ENCODE measurements around the gene LLGL2. TPM values are rescaled to one million over a fixed set of nuclear protein-coding genes. Genes with fewer than 3 reads are reported as not detected.

LLGL2 gene
- total RNA-seq, 4 donors from 2014 or later = 326 to 1,573 (median 641) TPM

DNA sequence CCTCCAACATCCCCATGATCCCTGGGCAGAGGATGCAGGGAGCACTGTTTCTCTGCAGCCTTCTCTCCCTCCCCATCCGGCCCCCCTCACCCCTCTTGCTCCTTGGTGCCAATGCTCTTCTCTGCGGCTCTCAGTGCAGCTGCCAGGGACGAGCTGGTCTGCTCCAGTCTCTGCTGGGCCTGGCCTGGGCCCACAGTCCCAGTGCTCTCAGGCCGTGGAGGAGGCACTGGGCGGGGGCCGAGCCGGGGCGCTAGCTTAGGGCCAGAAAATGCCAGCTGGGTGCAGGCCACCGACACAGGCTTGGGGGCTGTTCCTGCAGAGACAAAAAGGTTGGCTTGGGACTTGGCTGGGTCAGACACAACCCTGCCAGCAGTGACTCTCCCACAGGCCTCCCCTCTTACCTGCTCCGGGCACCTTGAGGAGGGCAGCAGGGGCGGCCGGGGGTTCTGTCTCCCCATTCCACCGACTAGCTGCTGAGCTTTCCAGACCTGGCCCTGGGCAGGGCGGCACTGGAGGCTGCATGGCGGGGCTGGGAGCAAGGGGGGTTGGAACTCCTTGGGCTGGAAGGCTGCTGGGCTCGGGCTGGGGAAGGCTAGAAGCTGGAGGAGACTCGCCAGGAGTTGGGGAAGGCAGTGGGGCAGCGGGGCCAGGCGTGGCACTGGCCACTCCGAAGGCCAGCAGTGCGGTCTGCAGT is 24.0 kb upstream of the LLGL2 start:
- Histone ChIP-seq H3K9me3 (no peaks in the 10 kb centered on the region), H3K4me3 (no peak overlapping the region), H3K4me1 (peaks cover 0 to 3% (median 0%) of the 10 kb centered on the region in 4 donors), H3K36me3 (peaks cover 0 to 3% (median 0%) of the 10 kb centered on the region in 4 donors), H3K27ac (peak overlapping the region in 1 of 4 donors; percentile 34), H3K27me3 (no peaks in the 10 kb centered on the region)
- in situ Hi-C loops (cut with MboI; ENCODE audit: low pct_ligation_motif_present in 1 of 4, low pct_unique_long_range_greater_than_20kb in 1 of 4, low sequenced_read_pairs in 3 of 4) (no loop called here), intact Hi-C loops (cut with DNase I; ENCODE audit: low total_unique reads) (no loop called here)
- WGBS, 2 donors (ENCODE audit: low coverage in 1 of 2) = 50 to 76% methylated on average over 2 to 20 of the region's 21 CpGs
- no peak for DNase-seq
- TF ChIP-seq POLR2AphosphoS5 (IDR thresholded peaks at IDR 0.05) (no peak), EP300 (IDR thresholded peaks at IDR 0.05; ENCODE audit: low read depth) (no peak)
- TF ChIP-seq, protein P1, sequence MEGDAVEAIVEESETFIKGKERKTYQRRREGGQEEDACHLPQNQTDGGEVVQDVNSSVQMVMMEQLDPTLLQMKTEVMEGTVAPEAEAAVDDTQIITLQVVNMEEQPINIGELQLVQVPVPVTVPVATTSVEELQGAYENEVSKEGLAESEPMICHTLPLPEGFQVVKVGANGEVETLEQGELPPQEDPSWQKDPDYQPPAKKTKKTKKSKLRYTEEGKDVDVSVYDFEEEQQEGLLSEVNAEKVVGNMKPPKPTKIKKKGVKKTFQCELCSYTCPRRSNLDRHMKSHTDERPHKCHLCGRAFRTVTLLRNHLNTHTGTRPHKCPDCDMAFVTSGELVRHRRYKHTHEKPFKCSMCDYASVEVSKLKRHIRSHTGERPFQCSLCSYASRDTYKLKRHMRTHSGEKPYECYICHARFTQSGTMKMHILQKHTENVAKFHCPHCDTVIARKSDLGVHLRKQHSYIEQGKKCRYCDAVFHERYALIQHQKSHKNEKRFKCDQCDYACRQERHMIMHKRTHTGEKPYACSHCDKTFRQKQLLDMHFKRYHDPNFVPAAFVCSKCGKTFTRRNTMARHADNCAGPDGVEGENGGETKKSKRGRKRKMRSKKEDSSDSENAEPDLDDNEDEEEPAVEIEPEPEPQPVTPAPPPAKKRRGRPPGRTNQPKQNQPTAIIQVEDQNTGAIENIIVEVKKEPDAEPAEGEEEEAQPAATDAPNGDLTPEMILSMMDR (IDR thresholded peaks at IDR 0.05) = no peak

DNA sequence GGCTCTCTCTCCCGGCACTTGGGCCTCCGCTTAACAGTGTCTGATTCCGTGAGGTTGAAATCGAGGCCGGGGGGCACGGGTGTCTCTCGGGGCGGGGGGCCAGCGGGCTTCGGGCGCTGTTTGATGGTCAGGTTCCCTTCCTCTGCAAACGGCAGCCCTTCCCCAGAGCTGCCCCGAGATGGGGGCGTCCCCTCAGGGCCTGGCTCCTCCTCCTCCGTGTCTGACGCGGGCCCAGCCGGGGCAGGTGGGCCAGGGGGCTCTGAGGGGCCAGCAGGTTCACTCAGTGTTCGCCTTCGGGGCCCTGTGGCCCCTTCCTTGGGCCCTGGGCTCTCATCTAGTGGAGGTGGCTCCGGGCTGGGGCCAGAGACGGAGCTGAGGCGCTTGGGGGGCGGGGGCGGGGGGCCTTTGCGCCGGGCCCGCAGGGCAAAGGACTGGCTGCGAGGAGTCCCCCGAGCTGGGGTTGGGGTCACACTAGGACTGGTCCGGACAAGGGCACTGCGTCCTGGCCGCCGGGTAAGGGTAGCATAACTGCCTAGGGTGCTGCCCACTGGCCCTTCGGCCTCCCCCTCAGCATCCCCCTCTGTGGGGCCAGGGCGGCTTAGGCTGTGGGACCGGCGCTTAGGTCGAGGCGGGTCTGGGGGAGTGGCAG is 23.3 kb upstream of the LLGL2 start:
- Histone ChIP-seq H3K27ac (peak overlapping the region in 1 of 4 donors; percentile 34), H3K36me3 (no peaks in the 10 kb centered on the region), H3K9me3 (no peaks in the 10 kb centered on the region), H3K27me3 (no peaks in the 10 kb centered on the region), H3K4me1 (peaks cover 0 to 3% (median 0%) of the 10 kb centered on the region in 4 donors), H3K4me3 (no peak overlapping the region)
- DNase-seq = no peak
- WGBS, 2 donors (ENCODE audit: low coverage in 1 of 2) = 90% methylated on average over 36 of the region's 40 CpGs; no CpG with 5 or more reads in 1 of the 2 donors
- no peak for TF ChIP-seq POLR2AphosphoS5 (IDR thresholded peaks at IDR 0.05)
- TF ChIP-seq POLR2A (IDR thresholded peaks at IDR 0.05) = no peak
- TF ChIP-seq, protein P1 (IDR thresholded peaks at IDR 0.05) = no peak
- TF ChIP-seq EP300 (IDR thresholded peaks at IDR 0.05; ENCODE audit: low read depth) = no peak
- intact Hi-C loops (cut with DNase I; ENCODE audit: low total_unique reads) = no loop called here
- in situ Hi-C loops (cut with MboI; ENCODE audit: low pct_ligation_motif_present in 1 of 4, low pct_unique_long_range_greater_than_20kb in 1 of 4, low sequenced_read_pairs in 3 of 4) = no loop called here

DNA sequence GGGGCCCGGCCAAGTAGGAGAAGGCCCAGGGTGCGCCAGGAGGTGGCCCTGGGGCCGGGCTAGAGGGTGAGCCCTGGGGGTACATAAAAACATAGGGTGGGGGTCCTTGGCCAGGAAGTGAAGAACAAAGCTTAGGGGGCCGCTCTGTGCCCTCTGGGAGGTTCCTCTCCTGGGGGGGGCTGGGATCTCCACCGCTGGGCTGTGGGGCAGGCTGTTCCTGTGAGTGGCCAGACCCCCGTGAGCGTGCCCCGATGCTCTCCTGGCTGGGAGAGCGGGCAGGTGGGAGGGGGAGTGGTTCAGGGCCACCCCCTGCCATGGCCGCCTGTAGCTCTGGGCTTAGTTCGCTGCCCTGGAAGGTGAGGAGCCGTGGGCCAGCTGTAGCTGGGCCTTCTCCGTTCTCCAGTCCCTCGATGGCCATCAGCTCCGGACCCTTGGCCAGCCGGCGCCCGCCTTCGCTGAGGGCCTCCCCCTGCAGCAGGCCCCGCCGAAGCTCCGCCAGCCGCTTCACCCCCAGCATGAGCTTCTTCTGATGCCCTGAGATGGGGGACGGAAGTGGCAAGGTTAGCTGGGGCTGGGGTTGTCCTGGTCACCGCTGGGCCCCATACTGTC is 22.7 kb upstream of the LLGL2 start:
- in situ Hi-C loops (cut with MboI; ENCODE audit: low pct_ligation_motif_present in 1 of 4, low pct_unique_long_range_greater_than_20kb in 1 of 4, low sequenced_read_pairs in 3 of 4) = no loop called here
- peaks cover 0 to 3% (median 0%) of the 10 kb centered on the region in 4 donors for H3K4me1 ChIP-seq
- DNase-seq = no peak
- intact Hi-C loops (cut with DNase I; ENCODE audit: low total_unique reads) = no loop called here
- 93% methylated on average over 24 of the region's 25 CpGs; no CpG with 5 or more reads in 1 of the 2 donors for WGBS, 2 donors (ENCODE audit: low coverage in 1 of 2)
- TF ChIP-seq, protein P1 (IDR thresholded peaks at IDR 0.05) = no peak
- no peak for TF ChIP-seq EP300 (IDR thresholded peaks at IDR 0.05; ENCODE audit: low read depth)
- H3K27me3 ChIP-seq = no peaks in the 10 kb centered on the region
- no peaks in the 10 kb centered on the region for H3K36me3 ChIP-seq
- H3K4me3 ChIP-seq = no peak overlapping the region
- no peak overlapping the region for H3K27ac ChIP-seq
- H3K9me3 ChIP-seq = no peaks in the 10 kb centered on the region

DNA sequence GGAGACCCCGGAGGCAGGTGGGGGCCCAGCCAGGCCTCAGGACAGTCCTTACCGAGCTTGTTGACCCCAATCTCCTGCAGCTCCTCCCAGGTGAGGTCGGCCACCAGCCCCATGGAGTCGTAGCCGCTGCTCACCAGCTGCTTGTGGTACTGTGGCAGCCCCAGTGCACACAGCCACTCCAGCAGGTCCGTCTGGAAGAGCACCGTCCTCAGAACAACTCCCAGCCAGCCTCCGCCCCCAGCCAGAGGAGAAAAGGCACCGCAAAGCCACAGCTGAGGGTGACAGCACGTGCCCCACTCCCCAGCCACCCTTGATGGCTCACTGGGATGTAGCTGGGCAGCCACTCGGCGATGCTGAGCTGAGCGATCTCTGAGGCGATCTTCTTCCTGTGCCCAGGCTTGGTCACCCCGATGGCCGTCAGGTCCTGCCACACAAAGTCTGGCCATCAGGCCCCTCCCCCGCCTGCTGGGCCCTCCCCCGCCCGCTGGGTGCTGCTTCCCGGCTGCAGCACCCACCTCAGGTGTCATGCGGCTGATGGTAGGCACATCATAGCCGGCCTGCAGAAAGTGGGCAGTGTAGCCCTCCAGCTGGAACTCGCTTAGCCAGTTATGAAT is 22.1 kb upstream of the LLGL2 start:
- Histone ChIP-seq H3K27ac (no peak overlapping the region), H3K27me3 (no peaks in the 10 kb centered on the region), H3K4me3 (no peak overlapping the region), H3K4me1 (peaks cover 0 to 3% (median 1%) of the 10 kb centered on the region in 4 donors), H3K36me3 (no peaks in the 10 kb centered on the region), H3K9me3 (no peaks in the 10 kb centered on the region)
- in situ Hi-C loops (cut with MboI; ENCODE audit: low pct_ligation_motif_present in 1 of 4, low pct_unique_long_range_greater_than_20kb in 1 of 4, low sequenced_read_pairs in 3 of 4) (no loop called here), intact Hi-C loops (cut with DNase I; ENCODE audit: low total_unique reads) (no loop called here)
- WGBS, 2 donors (ENCODE audit: low coverage in 1 of 2) = 79% methylated on average over 18 of the region's 23 CpGs; no CpG with 5 or more reads in 1 of the 2 donors
- no peak for DNase-seq
- no peak for TF ChIP-seq POLR2AphosphoS5 (IDR thresholded peaks at IDR 0.05)
- no peak for TF ChIP-seq EP300 (IDR thresholded peaks at IDR 0.05; ENCODE audit: low read depth)
- TF ChIP-seq, protein P1 (IDR thresholded peaks at IDR 0.05) = no peak

Data from transverse colon (tissue), 4 donors.